GM18498 (cell line): ENCODE measurements around the gene CLCNKB.
"Not testable (repeated sequence)": the region's sequence is repeated elsewhere in the genome, so short reads cannot be mapped to it uniquely, and the experiment has no call there.

ENCODE experiments used
- ATAC-seq: cut with Tn5 transposase; IDR thresholded peaks from one replicate; pipeline ENCODE4 v1.9.1; 2021; ENCODE audit warnings: mild to moderate bottlenecking, moderate library complexity; ENCODE audit not compliant: unreplicated experiment

CLCNKB gene

DNA sequence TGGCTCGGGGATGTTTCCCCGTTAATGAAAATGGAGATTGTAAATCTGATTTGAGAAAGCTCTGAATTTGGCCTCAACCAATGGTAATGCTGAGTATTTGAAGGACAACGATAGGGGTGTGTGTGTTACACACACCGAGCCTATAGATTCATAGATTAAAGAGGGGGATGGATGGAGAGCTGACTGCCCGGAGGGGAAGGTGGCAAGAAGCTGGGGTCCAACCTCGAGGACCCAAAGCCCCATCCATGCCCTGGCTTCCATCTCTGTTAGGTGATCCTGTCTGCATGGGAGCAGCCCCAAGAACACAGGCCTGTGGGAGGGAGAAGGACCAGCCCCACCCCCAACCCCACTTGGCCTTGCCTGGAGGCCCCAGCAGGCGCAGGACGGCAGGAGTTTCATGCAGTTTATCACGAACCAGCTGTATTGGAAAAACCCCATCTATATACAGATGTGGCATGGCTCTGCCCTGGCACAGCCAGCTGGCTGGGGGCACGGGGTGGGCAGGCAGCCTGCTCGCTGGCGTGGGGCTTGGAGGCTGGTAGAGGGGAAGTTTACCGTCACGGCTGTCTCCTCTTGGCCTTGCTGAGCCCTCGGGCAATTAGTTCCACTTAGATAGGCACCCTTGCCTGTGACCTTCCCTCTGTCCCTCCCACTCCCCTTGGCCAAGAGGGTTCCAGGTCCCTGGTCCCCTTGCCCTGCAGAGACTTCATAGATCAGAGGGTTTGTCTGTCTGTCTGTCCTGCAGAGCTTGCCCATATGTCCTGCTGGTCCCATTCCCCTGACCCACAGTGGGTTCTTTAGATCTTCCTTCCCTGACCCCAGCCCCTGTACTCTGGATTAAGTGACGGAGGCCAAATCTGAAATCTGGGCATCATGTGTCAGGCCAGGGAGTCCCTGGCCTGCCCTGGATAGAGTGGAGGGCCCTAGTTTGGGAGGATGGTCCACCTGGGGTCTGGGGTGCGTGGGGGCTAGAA is 28.8 kb upstream of the CLCNKB start:
- ATAC-seq, result no peak

DNA sequence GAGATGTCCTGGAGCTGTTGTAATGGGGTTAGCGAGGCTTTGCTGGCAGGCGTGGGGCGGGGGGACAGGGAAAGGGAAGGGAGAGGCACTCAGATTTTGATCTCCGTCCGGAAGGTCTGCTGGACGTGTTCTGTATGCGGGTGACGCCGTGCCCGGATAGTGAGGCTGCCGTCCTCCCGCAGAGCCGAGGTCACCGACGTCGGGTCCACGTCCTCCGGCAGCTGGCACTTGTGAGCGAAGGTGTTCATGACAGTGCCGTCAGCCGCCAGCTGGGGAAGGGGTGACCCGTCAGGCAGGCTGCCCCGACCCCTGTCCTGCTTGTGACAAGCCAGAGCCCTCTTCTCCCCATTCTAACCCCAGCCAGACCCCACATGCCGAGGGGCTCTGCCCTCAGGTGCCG is 28.1 kb upstream of the CLCNKB start:
- no peak for ATAC-seq

DNA sequence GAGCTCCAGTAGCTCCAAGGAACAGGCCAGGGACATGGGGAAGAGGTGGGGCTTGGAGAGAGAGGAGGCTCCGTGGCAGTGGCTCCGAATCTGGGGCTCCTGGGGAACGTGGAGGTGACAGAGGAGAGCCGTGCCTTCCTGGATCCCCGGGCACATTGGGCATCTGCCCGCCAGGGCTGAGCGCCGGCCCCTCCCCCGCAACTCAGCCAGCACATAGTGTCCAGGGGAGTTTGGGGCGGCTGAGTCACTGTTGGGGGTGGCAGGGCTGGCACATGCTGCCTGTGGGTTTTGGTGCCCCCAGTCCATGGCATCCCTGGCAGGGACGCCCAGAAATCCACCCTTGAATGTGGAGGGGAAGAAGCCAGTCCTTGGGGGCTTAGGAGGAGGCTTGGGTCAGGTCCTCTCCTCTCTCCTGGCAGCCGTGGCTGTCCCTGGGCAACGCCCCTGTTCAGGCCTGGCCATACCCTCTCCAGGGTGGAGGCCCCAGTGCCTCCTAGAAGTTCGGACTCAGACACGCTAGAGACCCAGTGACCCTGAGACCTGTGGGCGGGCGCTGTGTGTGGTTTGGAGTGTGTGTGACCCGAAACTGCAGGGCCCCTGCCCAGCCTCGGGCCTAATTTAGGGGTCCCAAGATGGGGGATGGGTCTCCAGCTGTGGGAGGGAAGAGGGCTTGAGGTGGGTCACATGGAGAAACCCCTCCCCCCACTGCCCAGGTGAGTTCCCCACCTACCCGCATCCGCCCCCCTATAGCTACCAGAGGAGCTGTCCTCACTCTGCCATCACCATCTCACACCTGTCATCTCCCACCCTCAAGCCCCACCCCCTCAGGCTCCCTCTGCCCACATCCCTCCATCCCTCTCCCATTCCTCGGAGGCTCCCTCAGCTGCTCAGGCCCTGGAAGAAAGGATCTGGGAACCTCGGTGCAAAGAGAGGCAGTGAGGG is 27.4 kb upstream of the CLCNKB start:
- no peak for ATAC-seq

DNA sequence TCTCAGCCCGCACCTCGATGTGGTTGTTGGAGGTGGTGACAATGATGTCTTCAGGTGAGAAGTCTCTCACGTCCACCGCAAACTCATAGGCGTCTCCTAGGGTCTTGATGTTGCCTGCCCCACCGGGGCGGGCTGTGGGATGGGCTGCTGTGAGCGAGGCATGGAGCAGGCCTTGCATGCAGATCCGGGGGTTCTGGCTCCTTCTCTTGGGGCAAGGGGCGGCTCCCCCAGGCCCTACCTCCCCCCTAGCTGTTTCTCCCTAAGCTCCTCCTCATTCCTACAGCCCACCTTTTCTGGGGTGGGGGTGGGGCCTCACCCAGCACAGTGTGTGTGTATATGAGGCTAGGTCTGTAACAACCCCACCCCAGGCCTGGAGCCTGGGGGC is 26.5 kb upstream of the CLCNKB start:
- ATAC-seq, result no peak

DNA sequence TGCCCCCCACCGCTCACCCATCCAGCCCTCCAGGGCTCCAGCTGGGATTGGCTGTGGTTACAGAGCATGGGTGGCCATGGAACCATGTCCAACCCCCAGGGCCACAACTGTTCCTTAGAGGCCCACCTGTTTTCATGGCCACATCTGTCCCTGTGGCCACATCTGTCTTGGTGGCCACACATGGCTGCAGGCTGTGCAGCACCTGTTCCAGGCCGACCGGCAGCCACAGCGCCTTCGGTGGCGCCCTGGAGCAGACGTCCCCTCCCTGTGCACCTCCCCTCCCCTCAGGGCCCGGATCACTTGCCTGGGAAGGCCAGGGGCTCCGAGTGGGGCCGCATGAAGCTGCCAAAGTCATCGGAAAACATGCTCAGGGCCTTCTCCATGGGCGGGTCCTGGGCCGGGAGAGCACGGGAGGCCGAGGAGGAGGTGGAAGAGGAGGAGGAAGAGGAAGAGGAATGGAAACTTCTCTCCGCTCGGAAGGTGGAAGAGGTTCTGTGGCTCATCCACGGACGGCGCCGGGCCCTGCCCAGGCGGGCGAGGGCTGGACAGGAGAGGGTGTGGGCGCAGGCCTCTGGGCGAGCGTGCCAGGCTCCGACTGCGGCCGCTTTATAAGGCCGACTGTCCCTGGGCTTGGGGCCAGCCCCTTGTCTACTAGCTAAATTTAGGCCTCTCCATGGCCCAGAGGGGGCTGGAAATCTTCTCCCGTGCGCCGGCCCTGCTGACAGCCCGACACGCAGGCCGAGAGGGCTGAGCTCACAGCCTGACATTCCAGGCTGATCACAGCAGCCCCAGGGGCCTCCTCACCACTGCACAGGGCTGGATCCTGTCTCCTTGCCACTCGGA is 25.9 kb upstream of the CLCNKB start, which contains the start of gene HSPB7:
TSS of gene HSPB7 (minus strand) at position 583 of the 843 bp plus-strand sequence. CDS start at position 503, 80 bp downstream.
- ATAC-seq, result no peak

DNA sequence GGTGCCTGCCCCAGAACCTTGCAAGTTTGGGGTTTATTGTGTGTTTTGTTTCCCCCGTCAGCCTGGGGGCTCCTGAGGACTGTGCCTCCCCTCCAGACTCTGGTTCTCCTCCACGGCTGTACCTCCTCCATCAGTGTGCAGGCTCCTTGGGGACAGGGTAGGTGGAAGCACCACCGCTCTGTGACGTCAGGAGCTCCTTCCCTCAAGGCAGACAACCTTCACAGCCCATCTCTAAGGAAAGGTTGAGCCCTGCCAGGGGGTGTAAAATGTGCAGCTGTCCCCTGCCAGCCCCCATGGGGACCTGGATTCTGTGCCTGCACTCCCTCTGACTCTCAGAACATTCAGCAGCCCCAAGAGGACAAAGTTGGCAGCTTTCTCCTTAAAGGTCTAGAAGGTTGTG is 25.3 kb upstream of the CLCNKB start:
- no peak for ATAC-seq

DNA sequence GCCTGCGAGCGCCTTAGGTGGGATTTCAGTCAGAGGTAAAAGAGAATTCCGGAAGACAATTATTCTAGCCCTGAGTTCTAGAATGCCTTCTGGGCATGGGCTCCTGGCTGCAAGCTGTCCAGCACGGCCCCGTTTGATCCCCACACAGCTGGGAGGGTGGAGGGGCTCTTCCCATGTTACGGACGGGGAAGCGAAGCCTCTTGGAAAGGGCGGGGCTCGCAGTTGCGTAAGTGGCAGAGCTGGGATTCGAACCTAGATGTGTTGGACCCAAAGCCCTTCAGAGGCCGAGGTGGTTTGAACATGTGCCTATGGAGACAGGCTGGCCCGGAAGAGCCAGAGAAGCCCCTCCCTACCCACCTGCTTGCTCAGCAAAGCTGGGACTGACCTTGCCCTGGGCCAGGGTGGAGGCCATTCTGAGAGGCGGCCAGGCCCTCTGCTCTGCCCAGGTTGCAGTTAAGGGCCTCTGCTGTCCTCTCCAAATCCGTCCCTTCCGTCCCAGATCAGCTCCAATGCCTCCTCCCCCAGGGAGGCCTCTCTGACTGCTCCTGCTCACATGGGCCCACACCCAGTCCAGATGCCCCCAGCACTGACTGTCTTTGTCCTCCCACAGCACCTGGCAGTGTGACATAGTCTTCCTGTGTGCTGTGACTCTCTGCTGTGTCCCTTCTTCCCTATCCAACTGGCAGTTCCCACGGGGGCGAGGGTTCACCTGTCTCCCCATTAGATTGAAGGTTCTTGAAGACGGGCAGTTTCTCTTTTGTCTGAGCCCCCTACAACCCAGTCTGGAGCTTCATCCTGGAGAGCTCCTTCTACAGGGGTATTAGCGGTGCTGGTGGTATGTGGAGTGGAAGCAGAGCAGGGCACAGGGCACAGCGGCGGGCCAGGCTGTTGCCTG is 24.6 kb upstream of the CLCNKB start:
- no peak for ATAC-seq

DNA sequence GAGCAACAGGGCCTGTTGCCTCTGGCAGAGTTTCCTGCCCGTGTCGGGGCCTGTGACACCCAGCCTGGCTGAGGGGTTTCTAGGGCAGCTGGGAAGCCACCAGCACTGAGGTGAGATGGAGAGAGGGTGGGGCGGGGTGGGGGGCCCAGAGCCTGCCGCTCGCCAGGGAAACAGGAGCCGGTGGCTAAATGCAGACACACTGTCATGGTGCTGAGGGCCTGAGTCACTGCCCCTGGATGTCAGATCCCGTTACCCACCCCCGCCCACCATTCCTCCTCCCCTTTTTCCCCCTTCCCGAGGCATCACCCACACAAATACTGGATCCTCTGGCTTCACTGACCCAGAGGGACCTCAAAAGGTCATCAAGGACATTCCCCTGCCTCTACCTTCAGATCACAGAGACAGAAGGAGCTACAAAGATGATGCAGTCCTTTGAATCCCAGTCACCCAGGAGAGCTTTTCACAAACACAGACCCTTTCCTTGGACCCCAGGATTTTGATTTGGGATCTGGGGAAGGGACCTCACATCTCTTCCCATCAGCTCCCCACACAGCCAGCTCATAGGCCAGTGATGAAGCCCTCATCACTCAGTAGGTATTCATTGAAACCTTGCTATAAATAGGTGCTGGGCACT is 23.8 kb upstream of the CLCNKB start:
- no peak for ATAC-seq

DNA sequence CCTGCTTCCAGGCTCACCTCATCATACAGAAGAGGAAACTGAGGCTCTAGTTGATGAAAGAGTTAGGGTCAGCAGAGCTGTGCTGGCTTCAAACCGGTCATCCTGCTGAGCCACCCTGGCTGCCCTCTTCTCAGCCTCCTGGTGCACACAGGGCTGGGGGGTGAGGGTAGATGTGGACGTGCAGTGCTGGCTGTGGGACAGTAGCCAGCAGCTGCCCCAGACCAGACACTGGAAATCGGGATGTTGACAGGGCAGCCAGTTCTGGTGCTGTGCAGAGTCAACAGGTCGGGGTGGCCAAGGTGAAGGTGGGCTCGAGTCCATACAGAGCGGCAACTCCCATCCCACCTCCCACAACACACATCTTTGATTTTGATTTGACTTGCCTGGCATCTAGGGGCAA is 23.3 kb upstream of the CLCNKB start:
- no peak for ATAC-seq

DNA sequence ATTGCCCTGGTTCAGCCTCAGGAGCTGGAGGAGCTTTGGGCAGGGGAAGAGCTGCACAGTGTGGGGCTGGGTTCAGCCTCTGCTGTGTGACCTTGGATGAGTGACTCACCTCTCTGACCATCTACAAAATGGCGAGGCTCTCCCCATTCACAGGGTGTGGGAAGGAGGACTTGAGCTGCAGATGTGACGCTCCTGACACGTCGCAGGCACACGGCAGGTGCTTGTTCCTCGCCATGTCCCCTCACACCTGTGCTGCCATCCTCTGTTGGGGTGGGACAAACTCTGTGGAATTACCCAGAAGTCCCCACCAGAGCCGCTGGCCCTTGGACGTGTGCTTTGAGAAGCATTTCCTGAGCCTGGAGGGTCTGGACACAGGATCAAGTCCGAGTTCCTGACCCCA is 22.7 kb upstream of the CLCNKB start:
- ATAC-seq, result not testable (repeated sequence)

DNA sequence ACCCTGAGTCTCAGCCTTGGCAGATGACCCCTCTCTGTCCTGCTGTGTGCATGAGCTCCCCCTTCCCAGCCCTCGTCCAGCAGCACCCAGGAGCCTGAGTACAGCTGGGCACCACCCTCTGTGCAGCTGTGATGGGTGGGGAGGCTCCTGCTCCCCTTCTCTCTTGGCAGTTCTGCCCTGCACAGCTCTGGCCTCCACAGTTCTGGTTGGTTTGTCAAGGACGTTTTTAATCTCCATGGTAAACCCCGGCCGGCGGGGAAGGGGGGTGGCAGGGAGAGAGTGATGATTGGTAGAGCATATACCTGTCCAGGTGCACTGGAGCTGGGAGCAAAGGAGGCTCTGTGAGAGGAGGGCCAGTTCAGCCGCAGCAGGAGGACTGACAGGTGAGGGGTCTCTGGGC is 21.9 kb upstream of the CLCNKB start, which contains the start of gene CLCNKA:
TSS of gene CLCNKA (plus strand) at position 356 of the 400 bp plus-strand sequence. CDS start 584 bp downstream, outside the sequence.
- no peak for ATAC-seq

DNA sequence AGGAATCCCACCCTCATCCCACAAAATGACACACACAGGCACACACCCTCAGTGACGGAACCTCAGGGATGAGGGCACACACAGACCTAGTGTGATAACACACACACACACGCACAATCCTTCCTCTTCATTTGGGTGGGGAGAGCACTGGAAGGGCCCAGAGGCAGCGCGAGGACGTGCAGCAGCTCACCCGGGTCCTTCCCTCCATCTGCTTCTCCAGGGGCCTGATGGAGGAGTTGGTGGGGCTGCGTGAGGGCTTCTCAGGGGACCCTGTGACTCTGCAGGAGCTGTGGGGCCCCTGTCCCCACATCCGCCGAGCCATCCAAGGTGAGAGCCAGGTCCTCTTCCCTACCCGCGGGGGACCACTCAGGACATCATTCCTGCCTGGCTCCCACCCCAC is 21.2 kb upstream of the CLCNKB start:
- ATAC-seq, result no peak

DNA sequence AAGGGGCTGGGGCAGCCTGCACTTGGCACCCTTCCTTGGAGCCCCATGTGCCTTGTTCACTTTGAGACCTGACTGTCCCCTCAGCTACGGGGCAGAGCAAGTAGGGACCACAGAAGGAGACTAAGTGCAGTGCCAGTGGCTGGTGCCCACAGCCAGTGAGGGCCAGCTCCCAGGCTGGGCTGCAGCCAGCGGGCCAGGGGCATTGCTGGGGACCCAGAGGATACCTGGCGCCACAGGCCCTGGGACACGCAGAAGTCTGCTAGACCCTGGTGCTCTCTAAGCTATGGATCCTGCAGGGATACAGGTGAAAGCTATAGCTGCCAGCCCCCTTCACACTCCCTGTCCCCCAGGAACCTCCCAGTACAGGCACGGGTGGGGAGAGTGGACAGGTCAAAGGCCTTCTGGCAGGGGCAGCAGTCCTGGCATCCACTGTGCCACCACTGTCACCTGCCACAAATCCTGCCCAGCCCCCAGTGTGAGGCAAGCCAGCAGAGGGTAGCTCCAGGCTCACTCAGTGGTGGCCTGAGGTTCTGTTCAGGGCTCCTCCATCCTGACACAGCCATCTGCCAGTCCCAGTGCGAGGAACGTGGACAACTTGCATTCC is 20.4 kb upstream of the CLCNKB start:
- no peak for ATAC-seq

DNA sequence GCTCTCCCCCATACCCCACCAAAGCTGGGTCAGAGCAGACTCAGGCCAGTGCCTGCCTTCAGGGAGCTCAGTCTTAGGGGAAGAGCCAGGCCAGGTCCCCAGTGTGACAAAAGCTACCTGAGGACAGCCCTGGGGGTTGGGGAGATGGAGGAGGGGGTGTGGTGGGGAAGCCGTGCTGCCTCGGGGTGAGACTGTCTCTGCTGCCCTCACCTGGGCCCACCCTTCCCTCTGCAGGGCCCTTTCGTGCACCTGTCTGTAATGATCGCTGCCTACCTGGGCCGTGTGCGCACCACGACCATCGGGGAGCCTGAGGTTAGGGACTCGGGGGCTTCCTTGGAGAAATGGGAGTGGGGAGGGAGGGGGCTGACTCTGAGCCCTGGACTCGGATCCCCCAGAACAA is 17.3 kb upstream of the CLCNKB start:
- ATAC-seq, result not testable (repeated sequence)

DNA sequence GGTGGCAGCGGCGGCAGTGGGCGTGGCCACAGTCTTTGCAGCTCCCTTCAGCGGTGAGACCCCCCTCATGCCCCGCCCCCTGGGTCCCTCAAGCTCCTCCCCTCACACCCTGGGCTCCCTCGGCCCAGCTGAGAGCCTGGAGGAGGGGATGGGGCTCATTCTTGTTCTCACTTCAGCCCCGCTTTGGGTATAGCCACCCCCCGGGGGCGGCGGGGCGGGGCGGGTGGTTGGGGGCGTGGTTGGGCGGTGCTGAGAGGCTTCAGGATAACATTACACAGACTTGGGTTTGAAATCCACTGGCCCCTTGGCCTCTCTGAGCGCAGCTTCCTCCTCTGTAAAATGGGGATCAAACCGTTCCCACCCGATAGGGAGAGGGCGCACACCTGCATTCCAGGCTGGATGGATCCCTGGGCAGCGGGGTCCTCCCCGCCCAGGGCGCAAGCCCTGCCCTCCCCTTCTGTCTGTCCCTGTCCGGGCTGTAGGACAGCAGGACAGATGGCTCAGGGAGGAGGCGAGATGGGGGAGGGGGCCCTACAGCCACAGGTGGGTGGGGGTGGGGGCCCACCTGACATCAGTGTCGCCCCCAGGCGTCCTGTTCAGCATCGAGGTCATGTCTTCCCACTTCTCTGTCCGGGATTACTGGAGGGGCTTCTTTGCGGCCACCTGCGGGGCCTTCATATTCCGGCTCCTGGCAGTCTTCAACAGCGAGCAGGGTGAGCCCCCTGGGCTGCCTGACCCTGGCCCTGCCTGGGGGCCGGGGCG is 16.7 kb upstream of the CLCNKB start:
- no peak for ATAC-seq

DNA sequence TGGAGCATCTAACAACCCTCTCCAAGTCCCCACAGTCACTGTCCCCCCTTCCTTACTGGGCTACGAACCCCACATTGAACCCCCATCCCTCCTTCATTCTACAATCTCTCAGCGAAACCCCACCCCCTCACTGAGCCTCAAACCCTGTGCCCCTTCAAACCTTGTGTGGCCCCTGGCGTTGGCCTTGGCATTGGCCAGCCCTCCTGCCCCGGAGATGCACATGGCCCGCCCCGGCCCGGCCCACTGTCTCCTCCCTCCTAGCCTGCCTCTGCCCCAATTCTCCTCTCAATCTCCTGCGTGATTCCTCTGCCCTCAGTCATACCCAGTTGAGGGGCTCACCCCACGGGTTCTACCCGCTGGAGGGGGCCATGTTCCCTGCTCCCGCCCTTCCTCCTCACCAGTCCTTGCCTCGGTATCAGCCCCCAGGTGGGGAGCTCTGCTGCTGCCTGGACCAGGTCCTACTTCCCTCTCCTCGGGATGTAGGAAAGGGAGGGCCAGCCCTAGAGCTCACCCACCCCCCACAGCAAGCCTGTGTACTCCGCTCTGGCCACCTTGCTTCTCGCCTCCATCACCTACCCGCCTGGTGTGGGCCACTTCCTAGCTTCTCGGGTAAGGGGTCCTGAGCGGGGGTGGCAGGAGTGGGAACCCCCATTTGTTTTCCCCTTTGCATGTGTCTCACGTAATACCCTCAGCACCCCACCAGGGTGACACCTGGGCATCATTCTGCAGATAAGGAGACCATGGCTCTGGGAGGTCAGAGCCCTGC is 15.2 kb upstream of the CLCNKB start:
- no peak for ATAC-seq

DNA sequence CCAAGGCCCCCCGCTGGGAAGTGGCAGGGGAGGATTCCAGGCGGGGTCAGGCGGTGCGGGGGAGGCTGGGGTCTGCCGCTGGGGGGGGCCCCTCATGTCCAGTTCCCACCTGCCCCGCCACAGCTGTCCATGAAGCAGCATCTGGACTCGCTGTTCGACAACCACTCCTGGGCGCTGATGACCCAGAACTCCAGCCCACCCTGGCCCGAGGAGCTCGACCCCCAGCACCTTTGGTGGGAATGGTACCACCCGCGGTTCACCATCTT is 14.6 kb upstream of the CLCNKB start:
- ATAC-seq, result not testable (repeated sequence)
